H9 (cell line): ENCODE measurements around the gene PARP12. TPM values are rescaled to one million over a fixed set of nuclear protein-coding genes. Genes with fewer than 3 reads are reported as not detected.

ENCODE experiments used
- DNase-seq: peaks from one replicate; pipeline ENCODE4 v3.0.0-alpha.2; 2017
- H2AFZ ChIP-seq: one replicate; pipeline ENCODE4 v1.6.1; 2013; ENCODE audit warnings: mild to moderate bottlenecking, low read length, control low read depth, moderate library complexity
- H2AK5ac ChIP-seq: 2 replicates; pipeline ENCODE4 v1.6.1; 2013; ENCODE audit warnings: low read length, control low read depth, mixed read lengths; ENCODE audit not compliant: insufficient read length
- H2BK120ac ChIP-seq: one replicate; pipeline ENCODE4 v1.6.1; 2013; ENCODE audit warnings: low read depth, mild to moderate bottlenecking, low read length, control low read depth, inconsistent platforms; ENCODE audit not compliant: poor library complexity, severe bottlenecking
- H2BK12ac ChIP-seq: 2 replicates; pipeline ENCODE4 v1.6.1; 2013; ENCODE audit warnings: low read length, control low read depth, mixed read lengths, low read depth; ENCODE audit not compliant: insufficient read length
- H2BK15ac ChIP-seq: 2 replicates; pipeline ENCODE4 v1.6.1; 2013; ENCODE audit warnings: low read depth, low read length, control low read depth
- H2BK20ac ChIP-seq: one replicate; pipeline ENCODE4 v1.6.1; 2013; ENCODE audit warnings: low read depth, mild to moderate bottlenecking, low read length, control low read depth, inconsistent platforms; ENCODE audit not compliant: poor library complexity, severe bottlenecking
- H2BK5ac ChIP-seq: 2 replicates; pipeline ENCODE4 v1.6.1; 2013; ENCODE audit warnings: low read length, control low read depth, mixed read lengths; ENCODE audit not compliant: insufficient read length
- H3K14ac ChIP-seq: 2 replicates; pipeline ENCODE4 v1.6.1; 2013; ENCODE audit warnings: low read length, control low read depth; ENCODE audit not compliant: insufficient read depth
- H3K18ac ChIP-seq: 2 replicates; pipeline ENCODE4 v1.6.1; 2013; ENCODE audit warnings: low read depth, mild to moderate bottlenecking, mixed read lengths, low read length, control low read depth; ENCODE audit not compliant: insufficient read length
- H3K23ac ChIP-seq: 2 replicates; pipeline ENCODE4 v1.6.1; 2013; ENCODE audit warnings: low read length, control low read depth, mixed read lengths, low read depth; ENCODE audit not compliant: insufficient read length
- H3K23me2 ChIP-seq: 2 replicates; pipeline ENCODE4 v1.6.1; 2013; ENCODE audit warnings: low read depth, mild to moderate bottlenecking, mixed read lengths, low read length, control low read depth; ENCODE audit not compliant: insufficient read length, poor library complexity, severe bottlenecking
- H3K27ac ChIP-seq: 2 replicates; pipeline ENCODE4 v1.5.1; 2013; ENCODE audit warnings: low read length, control low read depth, mixed read lengths, low read depth; ENCODE audit not compliant: insufficient read length
- H3K27me3 ChIP-seq: 2 replicates; pipeline ENCODE4 v1.6.1; 2013; ENCODE audit warnings: low read length, control low read depth, inconsistent platforms; ENCODE audit not compliant: insufficient read depth
- H3K4ac ChIP-seq: 2 replicates; pipeline ENCODE4 v1.6.1; 2013; ENCODE audit warnings: low read depth, mild to moderate bottlenecking, control low read depth, inconsistent platforms, low read length, moderate library complexity
- H3K4me1 ChIP-seq: 2 replicates; pipeline ENCODE4 v1.6.1; 2013; ENCODE audit warnings: low read length, control low read depth, inconsistent platforms; ENCODE audit not compliant: insufficient read depth
- H3K4me2 ChIP-seq: 2 replicates; pipeline ENCODE4 v1.6.1; 2013; ENCODE audit warnings: low read length, control low read depth, mixed read lengths; ENCODE audit not compliant: insufficient read length, insufficient read depth
- H3K56ac ChIP-seq: 2 replicates; pipeline ENCODE4 v1.6.1; 2013; ENCODE audit warnings: low read depth, mild to moderate bottlenecking, mixed read lengths, low read length, control low read depth; ENCODE audit not compliant: insufficient read length
- H3K79me1 ChIP-seq: 2 replicates; pipeline ENCODE4 v1.6.1; 2013; ENCODE audit warnings: low read depth, mild to moderate bottlenecking, moderate library complexity, low read length, control low read depth, inconsistent platforms; ENCODE audit not compliant: insufficient read depth, poor library complexity, severe bottlenecking
- H3K79me2 ChIP-seq: 2 replicates; pipeline ENCODE4 v1.6.1; 2013; ENCODE audit warnings: low read length, control low read depth, inconsistent platforms; ENCODE audit not compliant: insufficient read depth
- H3K9ac ChIP-seq: 2 replicates; pipeline ENCODE4 v1.6.1; 2013; ENCODE audit warnings: low read length, control low read depth, mixed read lengths; ENCODE audit not compliant: insufficient read length; ENCODE audit errors: extremely low read depth
- H3K9me3 ChIP-seq: one replicate; pipeline ENCODE4 v1.6.1; 2013; ENCODE audit warnings: low read depth, low read length, inconsistent platforms; ENCODE audit not compliant: control insufficient read depth
- H3T11ph ChIP-seq: one replicate; pipeline ENCODE4 v1.6.1; 2013; ENCODE audit warnings: mild to moderate bottlenecking, low read length, control low read depth, inconsistent platforms
- H4K20me1 ChIP-seq: one replicate; pipeline ENCODE4 v1.6.1; 2013; ENCODE audit not compliant: control insufficient read depth, insufficient read length, insufficient read depth
- H4K5ac ChIP-seq: 2 replicates; pipeline ENCODE4 v1.6.1; 2013; ENCODE audit warnings: low read depth, mild to moderate bottlenecking, mixed read lengths, low read length, control low read depth; ENCODE audit not compliant: insufficient read length
- H4K8ac ChIP-seq: replicated peaks from 2 replicates; pipeline ENCODE4 v1.6.1; 2013; ENCODE audit warnings: low read length, control low read depth, mixed read lengths, low read depth; ENCODE audit not compliant: insufficient read length
- H4K91ac ChIP-seq: 2 replicates; pipeline ENCODE4 v1.6.1; 2013; ENCODE audit warnings: low read depth, mild to moderate bottlenecking, moderate library complexity, mixed read lengths, low read length, control low read depth; ENCODE audit not compliant: insufficient read length
- H3K27ac Mint-ChIP-seq, 3 experiments: 2 replicates in 2 of 3; 3 replicates in 1 of 3; pipeline ENCODE4 v1.8.0; 2020 to 2021; ENCODE audit warnings: mixed read lengths in 3 of 3, mild to moderate bottlenecking in 1 of 3, moderate library complexity in 1 of 3
- H3K27me3 Mint-ChIP-seq: 2 replicates; pipeline ENCODE4 v1.8.0; 2021; ENCODE audit warnings: low read depth, mild to moderate bottlenecking, moderate library complexity, mixed read lengths
- H3K36me3 Mint-ChIP-seq, 3 experiments: 2 replicates in 2 of 3; 3 replicates in 1 of 3; pipeline ENCODE4 v1.8.0; 2020 to 2021; ENCODE audit warnings: low read depth in 3 of 3, mixed read lengths in 3 of 3; ENCODE audit not compliant: insufficient read depth in 1 of 3
- H3K4me1 Mint-ChIP-seq, 2 experiments: 2 replicates each; pipeline ENCODE4 v1.8.0; 2020; ENCODE audit warnings: mixed read lengths in 2 of 2
- H3K4me3 Mint-ChIP-seq, 2 experiments: 2 replicates in 1 of 2; 3 replicates in 1 of 2; pipeline ENCODE4 v1.8.0; 2020 to 2021; ENCODE audit warnings: mild to moderate bottlenecking in 2 of 2, mixed read lengths in 2 of 2, moderate library complexity in 1 of 2
- H3K9me3 Mint-ChIP-seq, 2 experiments: 2 replicates in 1 of 2; 3 replicates in 1 of 2; pipeline ENCODE4 v1.8.0; 2020; ENCODE audit warnings: mild to moderate bottlenecking in 2 of 2, mixed read lengths in 2 of 2, moderate library complexity in 1 of 2
- CTCF ChIP-seq: fragments of 200-600 bp; sonication (generic); conservative IDR thresholded peaks from 3 replicates; pipeline ENCODE4 v1.8.0; 2021; ENCODE audit warnings: antibody characterized with exemption, mild to moderate bottlenecking
- WGBS: extraction: QIAGEN DNeasy Blood & Tissue Kit; methylation state at CpG from one replicate; pipeline ENCODE4 v1.1.7; 2013; ENCODE audit warnings: missing lambda C conversion rate, low lambda C conversion rate, mixed read lengths; ENCODE audit not compliant: insufficient read length; ENCODE audit errors: extremely low coverage; 5-methylcytosine and 5-hydroxymethylcytosine counted together
- total RNA-seq: library from RNA; stranded (reverse); gene quantifications from 2 replicates; pipeline ENCODE4 v1.2.1, GENCODE V29; 2021

Gene PARP12
- total RNA-seq, 1 experiment from 2014 or later, result 11.8 TPM

- Histone ChIP-seq H3K9me3 (no peaks in the 10 kb centered on the region), H4K5ac (no peak overlapping the region), H3K79me1 (no peaks in the 10 kb centered on the region), H3T11ph (no peak overlapping the region), H3K4me2 (no peak overlapping the region), H4K8ac (no peak overlapping the region), H2BK12ac (no peak overlapping the region), H3K23ac (no peak overlapping the region), H3K4ac (no peak overlapping the region), H2AK5ac (no peak overlapping the region), H4K91ac (no peak overlapping the region), H3K56ac (no peak overlapping the region), H3K23me2 (no peaks in the 10 kb centered on the region), H3K79me2 (no peaks in the 10 kb centered on the region), H2BK120ac (no peak overlapping the region), H3K4me1 (no peaks in the 10 kb centered on the region), H4K20me1 (no peaks in the 10 kb centered on the region), H3K9ac (no peak overlapping the region), H3K14ac (no peak overlapping the region; the same call in 1 of the 2 replicates), H3K18ac (no peak overlapping the region), H3K27me3 (no peaks in the 10 kb centered on the region), H3K27ac (no peak overlapping the region), H2BK20ac (no peak overlapping the region), H2AFZ (no peak overlapping the region), H2BK15ac (no peak overlapping the region), H2BK5ac (no peak overlapping the region)
- DNase-seq, result no peak
- TF ChIP-seq CTCF, result no peak
- Mint-ChIP-seq H3K4me1 (no peaks in the 10 kb centered on the region), H3K27me3 (no peaks in the 10 kb centered on the region; the same call in 1 of the 2 replicates), H3K4me3 (no peak overlapping the region), H3K27ac (peak overlapping the region in 1 of 3 experiments; percentile 68; a peak in 1 of 7 replicates), H3K36me3 (peaks cover 0 to 4% (median 0%) of the 10 kb centered on the region in 3 experiments; a peak in 1 of 7 replicates), H3K9me3 (no peaks in the 10 kb centered on the region)
- no CpG with 5 or more reads among the region's 8 CpGs for WGBS
Observed at GRCh38 chr7:140021603-140022002, 41.1 kb downstream of the PARP12 start.
